Parathyroid adenoma (tissue), 2 donors: Measurements from ENCODE around the gene PIGU.

Experiments used
- H2AFZ ChIP-seq: fragments of 300-600 bp; sonication (generic); one replicate; pipeline ENCODE4 v1.7.0; 2017; ENCODE audit warnings: antibody characterized with exemption, mild to moderate bottlenecking
- H3K27ac ChIP-seq: fragments of 300-600 bp; sonication (generic); one replicate; pipeline ENCODE4 v1.7.0; 2017
- H3K27me3 ChIP-seq: fragments of 300-600 bp; sonication (generic); one replicate; pipeline ENCODE4 v1.7.0; 2017; ENCODE audit warnings: low read length; ENCODE audit not compliant: control insufficient read depth, insufficient read depth
- H3K36me3 ChIP-seq: fragments of 300-600 bp; sonication (generic); one replicate; pipeline ENCODE4 v1.7.0; 2017; ENCODE audit warnings: low read length; ENCODE audit not compliant: control insufficient read depth, insufficient read depth
- H3K4me1 ChIP-seq: fragments of 300-600 bp; sonication (generic); one replicate; pipeline ENCODE4 v1.7.0; 2017; ENCODE audit warnings: control low read depth
- H3K4me2 ChIP-seq: fragments of 300-600 bp; sonication (generic); one replicate; pipeline ENCODE4 v1.7.0; 2017; ENCODE audit warnings: low read length
- H3K4me3 ChIP-seq: fragments of 300-600 bp; sonication (generic); one replicate; pipeline ENCODE4 v1.7.0; 2017; ENCODE audit warnings: low read depth, low read length
- H3K79me2 ChIP-seq: fragments of 300-600 bp; sonication (generic); one replicate; pipeline ENCODE4 v1.7.0; 2017; ENCODE audit warnings: control low read depth
- H3K9ac ChIP-seq: fragments of 300-600 bp; sonication (generic); one replicate; pipeline ENCODE4 v1.7.0; 2017; ENCODE audit warnings: mild to moderate bottlenecking
- H3K9me3 ChIP-seq: fragments of 300-600 bp; sonication (generic); one replicate; pipeline ENCODE4 v1.7.0; 2017; ENCODE audit warnings: low read length; ENCODE audit not compliant: control insufficient read depth
- TF ChIP-seq, protein P1 (sequence below): fragments of 300-600 bp; sonication (generic); IDR thresholded peaks from one replicate; pipeline ENCODE4 v1.7.0; 2017; ENCODE audit warnings: antibody characterized with exemption, mild to moderate bottlenecking
- donor health status: primary hyperparathyroidism.

PIGU gene

GRCh38 chr20:34512266-34512954 is 164.5 kb downstream of the PIGU start:
- H3K4me1 ChIP-seq: peaks cover 3% of the 10 kb centered on the region
- H3K9ac ChIP-seq: no peak overlapping the region
- H2AFZ ChIP-seq: no peak overlapping the region
- H3K4me2 ChIP-seq: no peak overlapping the region
- H3K36me3 ChIP-seq: no peaks in the 10 kb centered on the region
- H3K4me3 ChIP-seq: no peak overlapping the region
- H3K79me2 ChIP-seq: peaks cover 6% of the 10 kb centered on the region
- H3K27ac ChIP-seq: no peak overlapping the region
- TF ChIP-seq, protein P1, sequence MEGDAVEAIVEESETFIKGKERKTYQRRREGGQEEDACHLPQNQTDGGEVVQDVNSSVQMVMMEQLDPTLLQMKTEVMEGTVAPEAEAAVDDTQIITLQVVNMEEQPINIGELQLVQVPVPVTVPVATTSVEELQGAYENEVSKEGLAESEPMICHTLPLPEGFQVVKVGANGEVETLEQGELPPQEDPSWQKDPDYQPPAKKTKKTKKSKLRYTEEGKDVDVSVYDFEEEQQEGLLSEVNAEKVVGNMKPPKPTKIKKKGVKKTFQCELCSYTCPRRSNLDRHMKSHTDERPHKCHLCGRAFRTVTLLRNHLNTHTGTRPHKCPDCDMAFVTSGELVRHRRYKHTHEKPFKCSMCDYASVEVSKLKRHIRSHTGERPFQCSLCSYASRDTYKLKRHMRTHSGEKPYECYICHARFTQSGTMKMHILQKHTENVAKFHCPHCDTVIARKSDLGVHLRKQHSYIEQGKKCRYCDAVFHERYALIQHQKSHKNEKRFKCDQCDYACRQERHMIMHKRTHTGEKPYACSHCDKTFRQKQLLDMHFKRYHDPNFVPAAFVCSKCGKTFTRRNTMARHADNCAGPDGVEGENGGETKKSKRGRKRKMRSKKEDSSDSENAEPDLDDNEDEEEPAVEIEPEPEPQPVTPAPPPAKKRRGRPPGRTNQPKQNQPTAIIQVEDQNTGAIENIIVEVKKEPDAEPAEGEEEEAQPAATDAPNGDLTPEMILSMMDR: no peak
- no peaks in the 10 kb centered on the region for H3K9me3 ChIP-seq
- H3K27me3 ChIP-seq: no peaks in the 10 kb centered on the region

DNA sequence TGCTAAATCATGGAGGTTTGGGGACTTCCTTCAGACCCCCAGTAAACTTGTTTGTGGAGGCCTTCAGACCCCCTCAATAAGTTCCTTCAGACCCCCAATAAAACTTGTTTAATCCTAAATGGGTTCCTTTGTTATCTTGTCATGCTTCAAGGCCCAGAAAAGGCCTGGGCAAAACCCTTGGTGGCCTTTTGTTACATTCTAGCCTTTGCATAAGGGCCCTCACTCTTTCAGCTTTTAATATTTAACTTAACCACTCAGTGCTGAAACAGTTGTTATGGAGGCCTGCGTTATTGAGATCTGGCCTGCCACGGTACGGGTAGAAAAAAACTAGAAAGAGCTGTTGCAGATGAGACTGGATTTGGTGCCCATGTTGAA is 165.0 kb downstream of the PIGU start:
- no peak overlapping the region for H3K4me3 ChIP-seq
- no peaks in the 10 kb centered on the region for H3K9me3 ChIP-seq
- H3K27me3 ChIP-seq: no peaks in the 10 kb centered on the region
- no peak overlapping the region for H3K4me2 ChIP-seq
- H3K9ac ChIP-seq: no peak overlapping the region
- TF ChIP-seq, protein P1: no peak
- H3K4me1 ChIP-seq: peaks cover 3% of the 10 kb centered on the region
- H3K27ac ChIP-seq: no peak overlapping the region
- H3K79me2 ChIP-seq: peaks cover 3% of the 10 kb centered on the region
- no peaks in the 10 kb centered on the region for H3K36me3 ChIP-seq
- no peak overlapping the region for H2AFZ ChIP-seq

- Histone ChIP-seq H3K79me2 (no peaks in the 10 kb centered on the region), H3K36me3 (no peaks in the 10 kb centered on the region), H3K4me2 (no peak overlapping the region), H3K27me3 (no peaks in the 10 kb centered on the region), H3K9me3 (no peaks in the 10 kb centered on the region), H3K9ac (no peak overlapping the region), H3K27ac (no peak overlapping the region), H2AFZ (no peak overlapping the region), H3K4me1 (peaks cover 3% of the 10 kb centered on the region), H3K4me3 (no peak overlapping the region)
- TF ChIP-seq, protein P1: no peak
These were observed 166.3 kb downstream of the PIGU start for GRCh38 chr20:34510575-34510974.
